Subcutaneous abdominal adipose tissue (tissue), 5 donors: Measurements from ENCODE around the gene ZFAND5.

Experiments used
- H3K27ac ChIP-seq: one replicate; pipeline ENCODE4 v1.7.0; 2013; ENCODE audit warnings: low read depth, mild to moderate bottlenecking, inconsistent platforms, low read length, moderate library complexity
- H3K27me3 ChIP-seq, 5 donors: one replicate each; pipeline ENCODE4 v1.7.0; 2013; ENCODE audit warnings: low read length in 5 of 5, inconsistent platforms in 1 of 5; ENCODE audit not compliant: control insufficient read depth in 5 of 5, insufficient read depth in 4 of 5
- H3K36me3 ChIP-seq, 5 donors: one replicate each; pipeline ENCODE4 v1.7.0; 2013; ENCODE audit warnings: low read length in 5 of 5; ENCODE audit not compliant: control insufficient read depth in 5 of 5, insufficient read depth in 5 of 5
- H3K4me1 ChIP-seq, 5 donors: one replicate each; pipeline ENCODE4 v1.7.0; 2013; ENCODE audit warnings: low read length in 5 of 5, mild to moderate bottlenecking in 3 of 5, moderate library complexity in 1 of 5; ENCODE audit not compliant: control insufficient read depth in 5 of 5, insufficient read depth in 5 of 5
- H3K4me3 ChIP-seq, 5 donors: one replicate each; pipeline ENCODE4 v1.7.0; 2013; ENCODE audit warnings: low read length in 5 of 5, low read depth in 1 of 5
- H3K9ac ChIP-seq, 5 donors: one replicate each; pipeline ENCODE4 v1.7.0; 2013; ENCODE audit warnings: low read length in 5 of 5, mild to moderate bottlenecking in 4 of 5, moderate library complexity in 3 of 5
- H3K9me3 ChIP-seq, 5 donors: one replicate each; pipeline ENCODE4 v1.7.0; 2013; ENCODE audit warnings: low read length in 5 of 5; ENCODE audit not compliant: control insufficient read depth in 5 of 5
- donor health status: healthy.
- donor health status: healthy.
- donor health status: healthy.
- donor health status: healthy.
- donor health status: healthy.

ZFAND5 gene

GRCh38 chr9:72390907-72391306 lies 25.9 kb upstream of the ZFAND5 start:
- Histone ChIP-seq H3K9ac (no peak overlapping the region), H3K27ac (no peak overlapping the region)

DNA sequence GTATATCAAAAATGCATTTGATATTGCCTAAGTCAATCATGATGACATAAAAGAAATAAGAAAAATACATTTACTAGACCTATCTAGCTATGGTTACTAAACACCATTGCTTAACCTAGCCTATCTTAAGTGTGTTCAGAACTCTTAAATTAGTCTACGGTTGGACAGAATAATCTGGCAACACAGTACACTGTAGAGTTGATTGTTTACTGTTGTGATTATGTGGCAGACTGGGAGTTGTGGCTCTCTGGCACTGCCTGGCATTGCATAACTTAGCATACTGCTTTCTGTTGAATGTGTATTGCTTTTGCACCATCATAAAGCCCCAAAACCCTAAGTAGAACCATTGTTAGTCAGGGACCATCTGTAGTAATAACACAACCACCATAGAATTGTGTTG lies 21.2 kb upstream of the ZFAND5 start:
- Histone ChIP-seq H3K9ac (no peak overlapping the region), H3K36me3 (no peaks in the 10 kb centered on the region), H3K9me3 (no peaks in the 10 kb centered on the region), H3K27me3 (no peaks in the 10 kb centered on the region), H3K27ac (no peak overlapping the region), H3K4me1 (no peaks in the 10 kb centered on the region), H3K4me3 (no peak overlapping the region)

More at GRCh38 chr9:72390907-72391306, 25.9 kb upstream of the ZFAND5 start:
- H3K4me1 ChIP-seq, result peaks cover 0 to 4% (median 0%) of the 10 kb centered on the region in 5 donors
- no peaks in the 10 kb centered on the region for H3K9me3 ChIP-seq
- H3K4me3 ChIP-seq, result no peak overlapping the region
- no peaks in the 10 kb centered on the region for H3K36me3 ChIP-seq
- no peaks in the 10 kb centered on the region for H3K27me3 ChIP-seq

DNA sequence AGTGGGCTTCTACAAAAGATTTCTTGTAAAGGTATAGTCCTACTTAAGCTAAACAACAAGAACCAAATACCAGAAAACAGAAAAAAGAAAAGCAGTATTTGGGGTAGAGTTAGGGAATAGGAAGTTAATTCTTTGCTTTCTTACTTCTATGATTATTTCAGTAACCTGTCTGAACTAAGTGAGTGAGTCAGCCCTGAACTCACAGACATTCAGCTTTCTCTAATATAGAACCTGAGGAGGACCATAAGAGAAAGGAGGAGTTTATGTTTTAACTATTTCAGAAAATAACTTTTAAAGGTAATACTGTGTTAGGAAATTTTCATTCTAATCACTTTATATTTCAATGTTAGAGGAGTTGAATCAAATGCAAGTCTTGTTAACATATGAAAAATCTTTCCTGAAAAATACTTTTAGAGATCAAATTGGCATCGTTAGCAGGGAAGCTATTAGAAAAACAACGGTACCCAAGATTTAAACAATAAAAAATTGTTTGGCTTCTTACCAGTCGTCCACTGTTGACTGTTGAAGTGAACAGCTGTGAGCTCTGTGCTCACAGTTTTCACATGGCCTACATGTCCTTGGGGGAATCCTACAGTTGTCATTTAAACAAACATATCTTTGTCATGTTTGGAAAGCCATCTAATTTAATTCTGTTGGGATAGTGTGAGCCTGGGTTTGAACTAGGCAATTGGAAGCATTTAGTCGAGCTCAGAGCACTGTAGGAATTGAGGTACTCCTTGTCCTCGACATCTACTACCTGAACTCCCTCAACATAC lies 19.9 kb upstream of the ZFAND5 start:
- Histone ChIP-seq H3K4me1 (no peaks in the 10 kb centered on the region), H3K36me3 (no peaks in the 10 kb centered on the region), H3K27me3 (no peaks in the 10 kb centered on the region), H3K27ac (no peak overlapping the region), H3K9me3 (no peaks in the 10 kb centered on the region), H3K4me3 (no peak overlapping the region), H3K9ac (no peak overlapping the region)

- H3K27me3 ChIP-seq, result no peaks in the 10 kb centered on the region
- no peaks in the 10 kb centered on the region for H3K9me3 ChIP-seq
- H3K36me3 ChIP-seq, result no peaks in the 10 kb centered on the region
- H3K27ac ChIP-seq, result no peak overlapping the region
- no peaks in the 10 kb centered on the region for H3K4me1 ChIP-seq
- no peak overlapping the region for H3K9ac ChIP-seq
- H3K4me3 ChIP-seq, result no peak overlapping the region
Measured at GRCh38 chr9:72383978-72384709, 19.1 kb upstream of the ZFAND5 start.

DNA sequence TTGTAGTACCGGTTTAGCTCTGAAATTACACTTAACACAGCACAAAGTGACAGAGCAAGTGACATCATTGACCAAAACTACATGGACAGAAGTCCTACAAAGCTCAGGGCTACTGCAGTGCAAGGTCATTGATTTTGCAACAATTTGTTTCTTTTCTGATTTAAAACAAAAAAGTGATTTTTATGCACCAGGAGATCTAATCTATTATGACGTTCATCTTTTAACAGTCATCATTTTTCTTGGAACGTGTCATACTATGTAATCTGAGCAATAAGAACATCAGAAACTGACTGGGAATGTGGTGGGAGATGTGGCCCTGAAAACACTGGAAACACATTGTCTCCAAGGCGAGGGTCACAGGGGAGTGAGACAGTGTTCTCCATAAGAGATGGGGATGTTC lies 17.4 kb upstream of the ZFAND5 start:
- Histone ChIP-seq H3K4me3 (no peak overlapping the region), H3K27me3 (no peaks in the 10 kb centered on the region), H3K9me3 (no peaks in the 10 kb centered on the region), H3K9ac (no peak overlapping the region), H3K36me3 (no peaks in the 10 kb centered on the region), H3K27ac (no peak overlapping the region), H3K4me1 (no peaks in the 10 kb centered on the region)

DNA sequence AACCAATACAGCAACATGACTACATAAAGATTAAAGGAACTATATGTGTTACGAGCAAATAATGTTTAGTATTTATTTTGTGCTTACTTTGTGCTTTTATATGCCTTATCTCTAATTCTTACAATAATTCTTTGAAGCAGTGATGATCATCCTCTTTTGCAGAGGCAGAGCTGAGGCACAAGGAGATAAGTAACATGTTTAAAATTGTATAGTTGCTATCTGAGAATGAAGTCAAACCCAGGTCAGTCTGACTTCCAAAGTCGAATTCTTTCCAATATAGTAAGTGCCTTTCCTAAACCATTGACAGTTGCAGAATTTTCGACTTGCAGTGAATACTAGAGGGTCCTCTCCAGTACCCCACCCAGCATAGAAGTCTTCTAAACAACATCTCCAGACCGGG lies 12.0 kb upstream of the ZFAND5 start:
- H3K27me3 ChIP-seq, result no peaks in the 10 kb centered on the region
- no peaks in the 10 kb centered on the region for H3K9me3 ChIP-seq
- no peak overlapping the region for H3K9ac ChIP-seq

DNA sequence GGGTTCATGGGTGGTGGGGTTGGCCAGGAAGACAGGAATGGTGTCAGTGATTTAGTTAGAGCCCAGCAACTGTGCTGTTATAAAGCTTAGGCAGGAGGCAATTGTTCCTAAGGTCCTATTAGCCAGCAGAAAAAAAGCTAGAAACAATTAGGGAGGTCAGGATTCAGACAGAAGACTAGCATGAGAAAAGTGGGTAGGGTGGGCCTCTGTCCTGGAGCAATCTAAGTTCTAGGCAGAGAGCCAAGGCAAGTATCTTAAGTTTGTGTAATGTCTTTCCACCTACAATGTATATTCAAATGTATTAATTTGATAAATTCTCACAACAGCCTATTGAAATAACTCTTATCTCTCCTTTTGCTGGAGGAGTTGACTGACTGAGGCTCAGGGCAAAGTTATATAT lies 6.1 kb upstream of the ZFAND5 start:
- H3K36me3 ChIP-seq, result no peaks in the 10 kb centered on the region
- no peaks in the 10 kb centered on the region for H3K27me3 ChIP-seq
- no peak overlapping the region for H3K9ac ChIP-seq
- no peaks in the 10 kb centered on the region for H3K4me1 ChIP-seq
- no peaks in the 10 kb centered on the region for H3K9me3 ChIP-seq
- H3K27ac ChIP-seq, result no peak overlapping the region
- H3K4me3 ChIP-seq, result no peak overlapping the region

More for the DNA sequence above, 12.0 kb upstream of the ZFAND5 start:
- no peak overlapping the region for H3K27ac ChIP-seq
- H3K4me3 ChIP-seq, result no peak overlapping the region
- no peaks in the 10 kb centered on the region for H3K4me1 ChIP-seq
- H3K36me3 ChIP-seq, result no peaks in the 10 kb centered on the region

DNA sequence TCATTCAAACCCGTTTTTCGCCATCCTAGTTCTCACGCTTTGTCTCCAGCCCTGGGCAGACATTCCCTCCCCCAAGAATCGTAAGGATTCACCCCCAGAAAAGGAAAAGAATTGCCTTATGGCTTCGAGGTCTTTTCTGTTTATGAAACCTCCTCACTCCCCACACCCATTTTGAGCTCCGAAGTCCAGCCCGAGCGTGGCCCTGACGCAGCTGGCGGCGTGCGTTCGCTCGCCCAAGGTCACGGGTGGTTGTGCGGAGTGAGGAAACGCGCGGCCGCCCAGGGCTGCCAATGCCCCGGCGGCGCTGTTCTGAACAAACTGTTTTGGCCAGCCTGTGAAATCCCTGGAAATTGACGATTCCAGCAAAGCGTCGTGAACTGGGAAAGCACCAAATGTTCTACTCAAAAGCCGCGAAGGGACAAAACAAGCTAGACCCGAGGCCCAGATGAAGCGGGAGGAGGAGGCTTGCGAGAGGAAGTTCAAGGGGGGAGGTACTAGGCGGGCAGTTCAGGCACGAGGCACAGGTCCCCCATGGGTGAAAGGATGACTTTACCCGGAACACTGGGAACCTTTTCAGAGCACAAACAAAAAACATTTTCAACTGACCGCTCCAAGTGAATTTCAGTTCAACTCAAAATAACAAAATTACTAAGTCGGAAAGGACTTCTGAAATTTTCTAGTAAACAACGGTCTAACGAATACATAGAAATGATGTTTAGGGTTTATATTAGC lies 683 bp upstream of the ZFAND5 start:
- Histone ChIP-seq H3K27me3 (no peaks in the 10 kb centered on the region), H3K4me1 (peaks cover 5 to 28% (median 21%) of the 10 kb centered on the region in 5 donors), H3K9me3 (no peaks in the 10 kb centered on the region), H3K9ac (peak overlapping the region; percentile 84 to 98 (median 90)), H3K36me3 (peaks cover 0 to 7% (median 0%) of the 10 kb centered on the region in 5 donors), H3K4me3 (peak overlapping the region; percentile 63 to 95 (median 80)), H3K27ac (peak overlapping the region; percentile 100)

- peak overlapping the region; percentile 94 to 99 (median 98) for H3K9ac ChIP-seq
- peaks cover 5 to 44% (median 37%) of the 10 kb centered on the region in 5 donors for H3K4me1 ChIP-seq
- no peaks in the 10 kb centered on the region for H3K27me3 ChIP-seq
- H3K27ac ChIP-seq, result peak overlapping the region; percentile 100
- no peaks in the 10 kb centered on the region for H3K9me3 ChIP-seq
- H3K36me3 ChIP-seq, result peaks cover 6 to 22% (median 15%) of the 10 kb centered on the region in 5 donors
- H3K4me3 ChIP-seq, result peak overlapping the region; percentile 82 to 98 (median 97)
Measured at GRCh38 chr9:72363908-72364678, 915 bp downstream of the ZFAND5 start.
